GM23338 (cell line): ENCODE results near the gene MYO18B.

Experiments used
- CREB1 ChIP-seq: fragments of 250-450 bp; sonication (Bioruptor Pico); IDR thresholded peaks from 2 replicates; pipeline ENCODE4 v1.5.0; 2020; ENCODE audit warnings: low read depth, mild to moderate bottlenecking, moderate library complexity
- CTCF ChIP-seq, 2 experiments: fragments of 200-600 bp in 1 of 2; sonication (generic) in 1 of 2; conservative IDR thresholded peaks; 2 replicates each; pipeline versions ENCODE4 v1.5.1 to v1.6.1; 2016 to 2017; ENCODE audit warnings: antibody characterized with exemption in 2 of 2, low read depth in 2 of 2, mild to moderate bottlenecking in 2 of 2, moderate library complexity in 1 of 2
- EZH2 ChIP-seq: fragments of 200-600 bp; sonication (generic); IDR thresholded peaks from one replicate; pipeline ENCODE4 v1.8.0; 2017; ENCODE audit warnings: antibody characterized with exemption, mild to moderate bottlenecking, low read depth; ENCODE audit not compliant: unreplicated experiment
- EZH2phosphoT487 ChIP-seq: fragments of 200-600 bp; sonication (generic); IDR thresholded peaks from one replicate; pipeline ENCODE4 v1.8.1; 2018; ENCODE audit warnings: antibody characterized with exemption; ENCODE audit not compliant: unreplicated experiment
- NANOG ChIP-seq: IDR thresholded peaks from 2 replicates; pipeline ENCODE4 v1.6.1; 2016; ENCODE audit warnings: antibody characterized with exemption, borderline replicate concordance
- POLR2AphosphoS5 ChIP-seq: IDR thresholded peaks from 2 replicates; pipeline ENCODE4 v1.6.1; 2016; ENCODE audit warnings: antibody characterized with exemption, low read depth
- REST ChIP-seq: IDR thresholded peaks from one replicate; pipeline ENCODE4 v1.6.1; 2018; ENCODE audit warnings: antibody characterized with exemption; ENCODE audit not compliant: unreplicated experiment

GRCh38 chr22:26047920-26048319, 305.9 kb downstream of the MYO18B start:
- TF ChIP-seq CTCF (conservative IDR thresholded peaks at IDR 0.05; ENCODE audit: low read depth in 2 of 2) (no peak), EZH2 (no peak), POLR2AphosphoS5 (no peak), CREB1 (no peak), REST (no peak), NANOG (no peak), EZH2phosphoT487 (no peak)
